ENCODE data around the gene TJP1.

The TJP1 gene

DNA sequence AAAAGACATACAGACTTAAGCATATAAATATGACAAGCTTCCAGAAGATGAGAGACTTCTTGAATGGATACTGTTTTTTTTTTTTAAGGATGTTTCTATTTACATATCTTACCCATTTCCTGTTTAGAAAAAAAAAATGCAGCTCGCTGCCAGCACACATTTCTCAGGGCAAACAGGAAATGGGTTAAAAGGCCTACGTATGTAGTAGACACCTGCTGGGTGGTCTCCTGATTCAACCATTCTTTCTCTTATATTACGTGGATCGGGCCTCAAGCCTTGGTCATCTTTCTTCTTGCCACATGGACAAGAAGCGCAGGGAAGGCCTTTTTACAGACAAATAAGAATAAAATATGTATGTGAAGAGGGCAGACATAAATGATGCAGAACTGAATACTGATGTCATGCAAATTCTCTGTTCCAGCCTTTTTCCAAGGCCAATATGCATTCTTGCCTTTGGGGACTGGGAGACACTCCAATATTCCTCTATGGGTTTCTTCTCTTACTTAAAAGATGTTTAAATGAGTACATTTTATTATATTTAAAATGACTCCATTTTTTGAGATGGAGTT lies 35.0 kb upstream of the TJP1 start:
- no peak overlapping the region for H3K18ac ChIP-seq (ENCODE audit: low read length)
- no peak overlapping the region for H3K9ac ChIP-seq (ENCODE audit: low read length)
- H3K27me3 ChIP-seq (ENCODE audit: insufficient read depth, low read length, poor library complexity): no peaks in the 10 kb centered on the region
- no peaks in the 10 kb centered on the region for H3K79me2 ChIP-seq (ENCODE audit: control insufficient read depth, insufficient read depth, low read length)
- H3K27ac ChIP-seq (ENCODE audit: low read depth, low read length): no peak overlapping the region
- H3K56ac ChIP-seq (ENCODE audit: low read length): no peak overlapping the region
- H3K4me1 ChIP-seq (ENCODE audit: control insufficient read depth, low read depth, low read length): no peaks in the 10 kb centered on the region
- H3K79me1 ChIP-seq (ENCODE audit: low read length): no peaks in the 10 kb centered on the region
- H4K8ac ChIP-seq (ENCODE audit: low read depth, low read length): no peak overlapping the region
- no peak overlapping the region for H2BK15ac ChIP-seq (replicated peaks; ENCODE audit: low read depth)
- WGBS (ENCODE audit: extremely low coverage, insufficient coverage, low lambda C conversion rate): no CpG with 5 or more reads among the region's 5 CpGs
- H2AK5ac ChIP-seq (ENCODE audit: low read length): no peak overlapping the region
- H3K4me3 ChIP-seq (ENCODE audit: low read length): no peak overlapping the region
- no peak overlapping the region for H2BK5ac ChIP-seq (ENCODE audit: low read length)
- H2BK120ac ChIP-seq (ENCODE audit: low read depth, low read length): no peak overlapping the region
- H3K36me3 ChIP-seq (ENCODE audit: control insufficient read depth, insufficient read depth, low read length): no peaks in the 10 kb centered on the region
- H3K4me2 ChIP-seq (ENCODE audit: low read length): no peak overlapping the region
- peak; percentile 31 for DNase-seq
- no peak overlapping the region for H3K4ac ChIP-seq (ENCODE audit: low read depth, low read length)
- H4K5ac ChIP-seq (ENCODE audit: low read length): no peak overlapping the region
- H3K23ac ChIP-seq (ENCODE audit: low read length): no peak overlapping the region

DNA sequence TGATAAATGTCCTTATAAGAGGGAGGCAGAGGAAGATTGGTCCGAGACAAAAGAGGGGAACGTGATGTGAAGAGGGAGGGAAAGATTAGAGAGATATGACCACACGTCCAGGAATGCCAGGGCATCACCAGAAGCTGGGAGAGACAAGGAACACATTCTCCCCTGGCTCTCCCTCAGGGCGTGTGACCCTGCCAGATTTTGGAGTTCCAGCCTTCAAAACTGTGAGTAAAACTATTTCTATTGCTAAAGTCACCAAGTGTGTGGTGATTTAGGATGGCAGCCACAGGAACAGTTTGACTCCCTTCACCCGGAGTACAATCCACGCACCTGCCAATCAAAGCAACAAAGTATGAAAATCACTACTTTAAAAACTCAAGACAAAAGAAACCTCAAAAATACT lies 32.1 kb upstream of the TJP1 start:
- H3K27ac ChIP-seq (ENCODE audit: low read depth, low read length): no peak overlapping the region
- H3K4me1 ChIP-seq (ENCODE audit: control insufficient read depth, low read depth, low read length): no peaks in the 10 kb centered on the region
- H3K79me1 ChIP-seq (ENCODE audit: low read length): no peaks in the 10 kb centered on the region
- no peak overlapping the region for H3K18ac ChIP-seq (ENCODE audit: low read length)
- no peak overlapping the region for H2BK120ac ChIP-seq (ENCODE audit: low read depth, low read length)
- H3K4ac ChIP-seq (ENCODE audit: low read depth, low read length): no peak overlapping the region
- no peak overlapping the region for H3K56ac ChIP-seq (ENCODE audit: low read length)
- H3K4me3 ChIP-seq (ENCODE audit: low read length): no peak overlapping the region
- no peaks in the 10 kb centered on the region for H3K79me2 ChIP-seq (ENCODE audit: control insufficient read depth, insufficient read depth, low read length)
- no peak overlapping the region for H3K9ac ChIP-seq (ENCODE audit: low read length)
- H2BK15ac ChIP-seq (replicated peaks; ENCODE audit: low read depth): no peak overlapping the region
- H2BK5ac ChIP-seq (ENCODE audit: low read length): no peak overlapping the region
- H2AK5ac ChIP-seq (ENCODE audit: low read length): no peak overlapping the region
- H3K27me3 ChIP-seq (ENCODE audit: insufficient read depth, low read length, poor library complexity): no peaks in the 10 kb centered on the region
- no peak overlapping the region for H3K23ac ChIP-seq (ENCODE audit: low read length)
- no peak for DNase-seq
- no peaks in the 10 kb centered on the region for H3K36me3 ChIP-seq (ENCODE audit: control insufficient read depth, insufficient read depth, low read length)
- no peak overlapping the region for H4K8ac ChIP-seq (ENCODE audit: low read depth, low read length)
- no peak overlapping the region for H4K5ac ChIP-seq (ENCODE audit: low read length)
- no peak overlapping the region for H3K4me2 ChIP-seq (ENCODE audit: low read length)
- no CpG with 5 or more reads among the region's 6 CpGs for WGBS (ENCODE audit: extremely low coverage, insufficient coverage, low lambda C conversion rate)

GRCh38 chr15:29853211-29853987 lies 31.1 kb upstream of the TJP1 start:
- no peak overlapping the region for H3K23ac ChIP-seq (ENCODE audit: low read length)
- H3K4ac ChIP-seq (ENCODE audit: low read depth, low read length): no peak overlapping the region
- H3K27ac ChIP-seq (ENCODE audit: low read depth, low read length): no peak overlapping the region
- no peak overlapping the region for H3K56ac ChIP-seq (ENCODE audit: low read length)
- H2AK5ac ChIP-seq (ENCODE audit: low read length): no peak overlapping the region
- no peaks in the 10 kb centered on the region for H3K79me1 ChIP-seq (ENCODE audit: low read length)
- H3K9ac ChIP-seq (ENCODE audit: low read length): no peak overlapping the region
- no peaks in the 10 kb centered on the region for H3K4me1 ChIP-seq (ENCODE audit: control insufficient read depth, low read depth, low read length)
- no peaks in the 10 kb centered on the region for H3K79me2 ChIP-seq (ENCODE audit: control insufficient read depth, insufficient read depth, low read length)
- no peaks in the 10 kb centered on the region for H3K27me3 ChIP-seq (ENCODE audit: insufficient read depth, low read length, poor library complexity)
- H2BK120ac ChIP-seq (ENCODE audit: low read depth, low read length): no peak overlapping the region
- H3K4me2 ChIP-seq (ENCODE audit: low read length): no peak overlapping the region
- H3K4me3 ChIP-seq (ENCODE audit: low read length): no peak overlapping the region
- H4K8ac ChIP-seq (ENCODE audit: low read depth, low read length): no peak overlapping the region
- no peak for DNase-seq
- H3K18ac ChIP-seq (ENCODE audit: low read length): no peak overlapping the region
- no peak overlapping the region for H4K5ac ChIP-seq (ENCODE audit: low read length)
- no peaks in the 10 kb centered on the region for H3K36me3 ChIP-seq (ENCODE audit: control insufficient read depth, insufficient read depth, low read length)
- WGBS (ENCODE audit: extremely low coverage, insufficient coverage, low lambda C conversion rate): no CpG with 5 or more reads among the region's 8 CpGs
- H2BK5ac ChIP-seq (ENCODE audit: low read length): no peak overlapping the region
- H2BK15ac ChIP-seq (replicated peaks; ENCODE audit: low read depth): no peak overlapping the region

- H3K56ac ChIP-seq (ENCODE audit: low read length): no peak overlapping the region
- H3K9ac ChIP-seq (ENCODE audit: low read length): no peak overlapping the region
- no peak overlapping the region for H4K8ac ChIP-seq (ENCODE audit: low read depth, low read length)
- no peak overlapping the region for H3K4me3 ChIP-seq (ENCODE audit: low read length)
- H3K23ac ChIP-seq (ENCODE audit: low read length): no peak overlapping the region
- H3K27ac ChIP-seq (ENCODE audit: low read depth, low read length): no peak overlapping the region
- H2BK5ac ChIP-seq (ENCODE audit: low read length): no peak overlapping the region
- H3K4me1 ChIP-seq (ENCODE audit: control insufficient read depth, low read depth, low read length): no peaks in the 10 kb centered on the region
- H3K4me2 ChIP-seq (ENCODE audit: low read length): no peak overlapping the region
- H2AK5ac ChIP-seq (ENCODE audit: low read length): no peak overlapping the region
- WGBS (ENCODE audit: extremely low coverage, insufficient coverage, low lambda C conversion rate): no CpG with 5 or more reads among the region's 3 CpGs
- H3K36me3 ChIP-seq (ENCODE audit: control insufficient read depth, insufficient read depth, low read length): no peaks in the 10 kb centered on the region
- no peak overlapping the region for H3K4ac ChIP-seq (ENCODE audit: low read depth, low read length)
- DNase-seq: no peak
- no peaks in the 10 kb centered on the region for H3K79me1 ChIP-seq (ENCODE audit: low read length)
- no peaks in the 10 kb centered on the region for H3K27me3 ChIP-seq (ENCODE audit: insufficient read depth, low read length, poor library complexity)
- H3K79me2 ChIP-seq (ENCODE audit: control insufficient read depth, insufficient read depth, low read length): no peaks in the 10 kb centered on the region
- no peak overlapping the region for H4K5ac ChIP-seq (ENCODE audit: low read length)
- H2BK15ac ChIP-seq (replicated peaks; ENCODE audit: low read depth): no peak overlapping the region
- H3K18ac ChIP-seq (ENCODE audit: low read length): no peak overlapping the region
- no peak overlapping the region for H2BK120ac ChIP-seq (ENCODE audit: low read depth, low read length)
These were observed 29.9 kb upstream of the TJP1 start for GRCh38 chr15:29852201-29852600.

DNA sequence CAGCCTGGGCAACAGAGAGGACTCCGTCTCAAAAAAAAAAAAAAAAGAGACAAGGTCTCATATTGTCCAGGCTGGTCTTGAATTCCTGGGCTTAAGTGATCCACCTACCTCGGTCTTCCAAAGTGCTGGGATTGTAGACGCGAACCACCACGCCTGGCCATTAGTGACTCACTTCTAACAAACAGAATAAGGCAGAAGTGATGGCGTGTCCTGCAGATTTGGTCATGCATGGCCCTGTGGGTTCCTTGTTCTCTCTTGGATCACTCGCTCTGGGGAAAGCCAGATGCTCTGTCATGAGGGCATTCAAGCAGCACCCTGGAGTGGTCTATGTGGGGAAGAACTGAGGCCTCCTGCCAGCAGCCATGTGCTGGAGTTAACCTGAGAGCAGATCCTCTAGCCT lies 27.4 kb upstream of the TJP1 start:
- no peak overlapping the region for H2BK15ac ChIP-seq (replicated peaks; ENCODE audit: low read depth)
- no peaks in the 10 kb centered on the region for H3K79me1 ChIP-seq (ENCODE audit: low read length)
- H3K4me1 ChIP-seq (ENCODE audit: control insufficient read depth, low read depth, low read length): no peaks in the 10 kb centered on the region
- no peak overlapping the region for H2BK5ac ChIP-seq (ENCODE audit: low read length)
- no peaks in the 10 kb centered on the region for H3K36me3 ChIP-seq (ENCODE audit: control insufficient read depth, insufficient read depth, low read length)
- H3K79me2 ChIP-seq (ENCODE audit: control insufficient read depth, insufficient read depth, low read length): no peaks in the 10 kb centered on the region
- no peak overlapping the region for H3K4me2 ChIP-seq (ENCODE audit: low read length)
- H4K8ac ChIP-seq (ENCODE audit: low read depth, low read length): no peak overlapping the region
- no peak overlapping the region for H3K56ac ChIP-seq (ENCODE audit: low read length)
- no peak overlapping the region for H2AK5ac ChIP-seq (ENCODE audit: low read length)
- H3K9ac ChIP-seq (ENCODE audit: low read length): no peak overlapping the region
- no peak overlapping the region for H3K23ac ChIP-seq (ENCODE audit: low read length)
- no peak overlapping the region for H2BK120ac ChIP-seq (ENCODE audit: low read depth, low read length)
- no peak overlapping the region for H3K27ac ChIP-seq (ENCODE audit: low read depth, low read length)
- no peak overlapping the region for H3K4ac ChIP-seq (ENCODE audit: low read depth, low read length)
- no peak for DNase-seq
- H3K4me3 ChIP-seq (ENCODE audit: low read length): no peak overlapping the region
- WGBS (ENCODE audit: extremely low coverage, insufficient coverage, low lambda C conversion rate): no CpG with 5 or more reads among the region's 7 CpGs
- no peaks in the 10 kb centered on the region for H3K27me3 ChIP-seq (ENCODE audit: insufficient read depth, low read length, poor library complexity)
- no peak overlapping the region for H3K18ac ChIP-seq (ENCODE audit: low read length)
- no peak overlapping the region for H4K5ac ChIP-seq (ENCODE audit: low read length)

DNA sequence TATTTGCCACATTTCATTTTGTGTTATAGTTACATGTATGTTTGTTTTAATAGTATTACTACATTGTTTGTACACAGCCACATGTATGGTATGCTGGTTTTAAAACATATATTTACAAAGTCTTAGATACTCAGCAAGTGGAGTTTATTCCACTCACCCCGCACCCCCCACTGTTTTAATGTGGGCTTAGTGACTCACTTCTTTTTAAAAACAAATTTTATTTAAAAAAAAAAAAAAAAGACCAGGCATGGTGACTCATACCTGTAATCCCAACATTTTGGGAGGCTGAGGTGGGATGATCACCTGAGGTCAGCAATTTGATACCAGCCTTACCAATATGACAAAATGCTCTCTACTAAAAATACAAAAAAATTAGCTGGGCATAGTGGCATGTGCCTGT lies 26.9 kb upstream of the TJP1 start:
- no CpG with 5 or more reads among the region's 1 CpG for WGBS (ENCODE audit: extremely low coverage, insufficient coverage, low lambda C conversion rate)

More for the DNA sequence above, 26.9 kb upstream of the TJP1 start:
- H3K27me3 ChIP-seq (ENCODE audit: insufficient read depth, low read length, poor library complexity): no peaks in the 10 kb centered on the region
- no peaks in the 10 kb centered on the region for H3K4me1 ChIP-seq (ENCODE audit: control insufficient read depth, low read depth, low read length)
- no peak overlapping the region for H3K4me3 ChIP-seq (ENCODE audit: low read length)
- H2AK5ac ChIP-seq (ENCODE audit: low read length): no peak overlapping the region
- H3K4me2 ChIP-seq (ENCODE audit: low read length): no peak overlapping the region
- H3K56ac ChIP-seq (ENCODE audit: low read length): no peak overlapping the region
- no peak overlapping the region for H3K23ac ChIP-seq (ENCODE audit: low read length)
- no peak overlapping the region for H2BK15ac ChIP-seq (replicated peaks; ENCODE audit: low read depth)
- no peak overlapping the region for H2BK5ac ChIP-seq (ENCODE audit: low read length)
- no peak overlapping the region for H3K18ac ChIP-seq (ENCODE audit: low read length)
- no peak overlapping the region for H3K27ac ChIP-seq (ENCODE audit: low read depth, low read length)
- no peak for DNase-seq
- no peak overlapping the region for H2BK120ac ChIP-seq (ENCODE audit: low read depth, low read length)
- no peak overlapping the region for H3K9ac ChIP-seq (ENCODE audit: low read length)
- no peaks in the 10 kb centered on the region for H3K79me1 ChIP-seq (ENCODE audit: low read length)
- H3K4ac ChIP-seq (ENCODE audit: low read depth, low read length): no peak overlapping the region
- H4K8ac ChIP-seq (ENCODE audit: low read depth, low read length): no peak overlapping the region
- H4K5ac ChIP-seq (ENCODE audit: low read length): no peak overlapping the region
- no peaks in the 10 kb centered on the region for H3K79me2 ChIP-seq (ENCODE audit: control insufficient read depth, insufficient read depth, low read length)
- no peaks in the 10 kb centered on the region for H3K36me3 ChIP-seq (ENCODE audit: control insufficient read depth, insufficient read depth, low read length)

All from mesendoderm (in vitro differentiated cells).